Loucy (cell line): ENCODE data around the gene RFX3.

ENCODE experiments used
- H2AFZ ChIP-seq: fragments of 200-600 bp; sonication (generic); 2 replicates; pipeline ENCODE4 v1.6.0; 2016; ENCODE audit warnings: antibody characterized with exemption, mild to moderate bottlenecking, low read length, moderate library complexity
- H3F3A ChIP-seq: fragments of 200-600 bp; 2 replicates; pipeline ENCODE4 v1.6.0; 2016; ENCODE audit warnings: antibody characterized with exemption, low read depth, mild to moderate bottlenecking
- H3K27me3 ChIP-seq: fragments of 200-600 bp; sonication (generic); 2 replicates; pipeline ENCODE4 v1.6.1; 2014; ENCODE audit warnings: low read length, mild to moderate bottlenecking; ENCODE audit not compliant: insufficient read depth, poor library complexity, severe bottlenecking
- H3K36me3 ChIP-seq: fragments of 200-600 bp; sonication (generic); 2 replicates; pipeline ENCODE4 v1.6.1; 2016; ENCODE audit warnings: low read length; ENCODE audit not compliant: insufficient read depth
- H3K4me1 ChIP-seq: fragments of 200-600 bp; sonication (generic); 2 replicates; pipeline ENCODE4 v1.5.1; 2014; ENCODE audit warnings: low read length, mild to moderate bottlenecking; ENCODE audit not compliant: insufficient read depth, poor library complexity, severe bottlenecking
- H3K4me2 ChIP-seq: fragments of 200-600 bp; sonication (generic); 2 replicates; pipeline ENCODE4 v1.6.0; 2014; ENCODE audit warnings: antibody characterized with exemption, low read length, low read depth, mild to moderate bottlenecking; ENCODE audit not compliant: poor library complexity, severe bottlenecking
- H3K4me3 ChIP-seq: fragments of 200-600 bp; sonication (generic); 2 replicates; pipeline ENCODE4 v1.5.1; 2014; ENCODE audit warnings: low read length, mild to moderate bottlenecking, mixed read lengths; ENCODE audit not compliant: poor library complexity, severe bottlenecking
- H3K79me2 ChIP-seq: fragments of 200-600 bp; sonication (generic); 2 replicates; pipeline ENCODE4 v1.6.1; 2014; ENCODE audit warnings: low read length; ENCODE audit not compliant: insufficient read depth
- H3K9ac ChIP-seq: fragments of 200-600 bp; sonication (generic); 2 replicates; pipeline ENCODE4 v1.6.0; 2014; ENCODE audit warnings: mild to moderate bottlenecking, low read depth, low read length, moderate library complexity; ENCODE audit not compliant: poor library complexity, severe bottlenecking
- H3K9me2 ChIP-seq: fragments of 200-600 bp; sonication (generic); replicated peaks from 2 replicates; pipeline ENCODE4 v1.6.1; 2016; ENCODE audit warnings: low read depth, low read length, mixed read lengths
- H3K9me3 ChIP-seq: fragments of 200-600 bp; sonication (generic); 2 replicates; pipeline ENCODE4 v1.6.1; 2014; ENCODE audit warnings: mild to moderate bottlenecking, antibody characterized with exemption, low read length, low read depth; ENCODE audit not compliant: insufficient read depth
- H4K20me1 ChIP-seq: fragments of 200-600 bp; sonication (generic); 2 replicates; pipeline ENCODE4 v1.6.0; 2014; ENCODE audit warnings: antibody characterized with exemption, low read length, mild to moderate bottlenecking; ENCODE audit not compliant: insufficient read depth, poor library complexity, severe bottlenecking
- EZH2phosphoT487 ChIP-seq: fragments of 200-600 bp; IDR thresholded peaks from 2 replicates; pipeline ENCODE4 v1.6.1; 2018; ENCODE audit warnings: antibody characterized with exemption, mild to moderate bottlenecking, moderate library complexity, borderline replicate concordance
- TF ChIP-seq, protein P1 (sequence below): fragments of 200-600 bp; sonication (generic); conservative IDR thresholded peaks from 2 replicates; pipeline ENCODE4 v1.5.1; 2014; ENCODE audit warnings: mild to moderate bottlenecking, antibody characterized with exemption, low read length

Gene RFX3

DNA sequence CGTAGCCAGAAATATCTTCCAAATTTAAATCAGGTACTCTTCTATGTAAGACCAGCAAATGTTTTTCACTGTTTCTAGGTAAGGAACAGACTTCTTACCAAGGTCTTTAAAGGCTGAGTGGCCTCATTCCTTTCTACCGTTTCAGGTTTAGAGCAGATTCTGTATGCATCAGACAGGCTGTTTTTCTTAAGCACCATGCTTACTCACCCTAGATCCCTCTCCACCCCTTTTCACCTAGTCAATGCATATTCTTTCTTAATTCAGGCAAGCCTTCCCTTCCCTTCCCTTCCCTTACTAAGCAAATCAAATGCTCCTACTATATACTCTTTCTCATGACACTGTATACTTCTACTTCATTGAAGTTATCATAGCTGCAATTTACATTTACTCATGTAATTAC is 70.7 kb downstream of the RFX3 start:
- Histone ChIP-seq H3K4me1 (no peaks in the 10 kb centered on the region), H3K79me2 (no peaks in the 10 kb centered on the region), H4K20me1 (no peaks in the 10 kb centered on the region), H3K27me3 (no peaks in the 10 kb centered on the region), H3K9ac (no peak overlapping the region), H3K9me2 (no peaks in the 10 kb centered on the region), H3K4me2 (no peak overlapping the region), H3K36me3 (no peaks in the 10 kb centered on the region), H3K9me3 (no peaks in the 10 kb centered on the region), H2AFZ (no peak overlapping the region), H3F3A (no peaks in the 10 kb centered on the region), H3K4me3 (no peak overlapping the region)
- TF ChIP-seq, protein P1, sequence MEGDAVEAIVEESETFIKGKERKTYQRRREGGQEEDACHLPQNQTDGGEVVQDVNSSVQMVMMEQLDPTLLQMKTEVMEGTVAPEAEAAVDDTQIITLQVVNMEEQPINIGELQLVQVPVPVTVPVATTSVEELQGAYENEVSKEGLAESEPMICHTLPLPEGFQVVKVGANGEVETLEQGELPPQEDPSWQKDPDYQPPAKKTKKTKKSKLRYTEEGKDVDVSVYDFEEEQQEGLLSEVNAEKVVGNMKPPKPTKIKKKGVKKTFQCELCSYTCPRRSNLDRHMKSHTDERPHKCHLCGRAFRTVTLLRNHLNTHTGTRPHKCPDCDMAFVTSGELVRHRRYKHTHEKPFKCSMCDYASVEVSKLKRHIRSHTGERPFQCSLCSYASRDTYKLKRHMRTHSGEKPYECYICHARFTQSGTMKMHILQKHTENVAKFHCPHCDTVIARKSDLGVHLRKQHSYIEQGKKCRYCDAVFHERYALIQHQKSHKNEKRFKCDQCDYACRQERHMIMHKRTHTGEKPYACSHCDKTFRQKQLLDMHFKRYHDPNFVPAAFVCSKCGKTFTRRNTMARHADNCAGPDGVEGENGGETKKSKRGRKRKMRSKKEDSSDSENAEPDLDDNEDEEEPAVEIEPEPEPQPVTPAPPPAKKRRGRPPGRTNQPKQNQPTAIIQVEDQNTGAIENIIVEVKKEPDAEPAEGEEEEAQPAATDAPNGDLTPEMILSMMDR, result no peak
- no peak for TF ChIP-seq EZH2phosphoT487

GRCh38 chr9:3451956-3452355 is 73.8 kb downstream of the RFX3 start:
- Histone ChIP-seq H3F3A (no peaks in the 10 kb centered on the region), H3K9ac (no peak overlapping the region), H3K9me3 (no peaks in the 10 kb centered on the region), H3K4me1 (no peaks in the 10 kb centered on the region), H3K9me2 (no peaks in the 10 kb centered on the region), H4K20me1 (no peaks in the 10 kb centered on the region), H3K79me2 (no peaks in the 10 kb centered on the region), H2AFZ (no peak overlapping the region), H3K4me3 (no peak overlapping the region), H3K36me3 (no peaks in the 10 kb centered on the region), H3K4me2 (no peak overlapping the region), H3K27me3 (no peaks in the 10 kb centered on the region)
- TF ChIP-seq EZH2phosphoT487, result no peak
- TF ChIP-seq, protein P1, result no peak

GRCh38 chr9:3447788-3448187 is 78.0 kb downstream of the RFX3 start:
- Histone ChIP-seq H3K9me2 (no peaks in the 10 kb centered on the region), H3K4me2 (no peak overlapping the region), H2AFZ (no peak overlapping the region), H3K4me1 (no peaks in the 10 kb centered on the region), H3K79me2 (no peaks in the 10 kb centered on the region), H3K9ac (no peak overlapping the region), H3K36me3 (no peaks in the 10 kb centered on the region), H3K9me3 (no peaks in the 10 kb centered on the region), H3K4me3 (no peak overlapping the region), H4K20me1 (no peaks in the 10 kb centered on the region), H3K27me3 (no peaks in the 10 kb centered on the region), H3F3A (no peaks in the 10 kb centered on the region)
- TF ChIP-seq, protein P1, result no peak
- no peak for TF ChIP-seq EZH2phosphoT487
